Hematopoietic multipotent progenitor cell treated with erythropoietin and hydrocortisone succinate and interleukin-3 and kit ligand, for 15 days (in vitro differentiated cells): ENCODE data around the gene POC1A.
A peak's percentile ranks its signal among the peaks of the same experiment; 100 is the strongest.
"Not testable (repeated sequence)": the region's sequence is repeated elsewhere in the genome, so short reads cannot be mapped to it uniquely, and the experiment has no call there.

Source experiments
- DNase-seq: peaks from one replicate; pipeline ENCODE4 v3.0.0-alpha.2; 2015; ENCODE audit warnings: low spot score

Gene POC1A

GRCh38 chr3:52183786-52184445 lies 29.7 kb upstream of the POC1A start:
- no peak for DNase-seq

- no peak for DNase-seq
These were observed 28.5 kb upstream of the POC1A start for GRCh38 chr3:52182691-52183090.

DNA sequence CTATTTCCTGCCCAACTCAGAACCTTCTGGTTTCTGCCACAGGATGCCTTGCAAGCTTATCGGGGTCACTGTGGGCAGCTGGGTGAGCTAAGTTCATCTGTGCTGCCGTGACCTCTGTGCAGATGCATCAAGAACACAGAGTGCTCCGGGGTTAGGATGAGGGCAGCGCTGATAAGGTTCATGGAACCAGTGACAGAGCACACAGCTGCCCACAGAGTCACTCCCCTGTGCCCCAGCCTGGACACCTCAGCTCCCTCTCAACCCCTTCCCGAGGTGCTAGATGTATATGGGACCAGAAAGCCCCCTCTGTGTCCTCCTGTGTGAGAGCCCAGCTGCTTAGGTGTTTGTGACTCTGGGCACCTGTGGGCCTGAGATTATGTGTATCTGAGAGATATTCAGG lies 28.0 kb upstream of the POC1A start:
- DNase-seq, result no peak

GRCh38 chr3:52181543-52181942 lies 27.3 kb upstream of the POC1A start:
- no peak for DNase-seq

GRCh38 chr3:52178537-52178936 lies 24.3 kb upstream of the POC1A start:
- DNase-seq, result no peak

GRCh38 chr3:52178126-52178525 lies 23.9 kb upstream of the POC1A start:
- DNase-seq, result not testable (repeated sequence)

DNA sequence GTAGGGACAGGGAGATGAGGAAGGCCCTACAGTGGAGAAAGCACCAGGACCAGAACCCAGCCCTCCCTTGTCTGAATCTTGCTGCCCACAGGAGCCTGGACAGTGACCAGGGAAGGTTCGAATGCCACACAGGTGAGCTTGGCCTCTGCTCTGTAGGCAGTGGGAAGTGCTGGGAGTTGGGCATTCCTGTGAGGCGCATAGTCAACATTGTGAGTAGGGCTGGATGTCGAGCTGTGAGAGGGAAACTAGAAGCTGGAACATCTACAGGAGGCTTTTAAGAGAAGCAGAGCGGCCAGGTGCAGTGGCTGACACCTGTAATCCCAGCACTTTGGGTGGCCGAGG lies 23.4 kb upstream of the POC1A start:
- DNase-seq, result no peak

DNA sequence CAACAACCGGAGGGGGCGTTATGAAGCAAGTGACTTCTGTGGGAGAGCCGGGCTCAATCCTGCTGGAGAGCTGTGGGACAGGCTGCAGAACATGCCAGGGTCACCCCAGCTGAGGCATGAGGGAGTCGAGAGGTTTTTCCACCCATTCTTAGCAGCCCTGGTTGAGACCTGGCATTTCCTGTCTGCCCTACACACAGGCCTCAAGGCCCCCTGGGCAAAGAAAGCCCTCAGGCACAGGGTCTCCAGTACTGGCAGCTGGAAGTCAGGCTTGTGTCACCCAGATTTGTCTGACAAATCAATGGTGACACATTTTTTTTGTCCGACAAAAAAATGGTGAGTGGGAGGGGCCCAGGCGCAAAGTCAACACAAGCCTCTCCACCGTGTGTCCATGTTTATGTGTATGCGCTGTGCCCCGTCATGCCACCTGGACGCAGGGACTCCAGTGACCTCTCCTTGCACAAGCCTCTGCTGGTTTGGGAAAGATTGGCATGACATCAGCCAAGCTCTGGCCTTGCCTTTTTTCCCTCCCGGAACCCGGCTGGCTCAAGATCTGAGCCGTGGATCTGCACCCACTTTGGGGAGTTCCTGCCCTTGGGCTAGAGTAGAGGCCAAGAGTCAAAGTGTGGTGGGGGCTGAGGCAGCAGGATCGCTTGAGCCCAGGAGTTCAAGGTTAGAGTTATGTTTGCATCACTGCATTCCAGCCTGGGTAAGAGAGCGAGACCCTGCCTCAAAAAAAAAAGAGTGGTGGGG lies 22.9 kb upstream of the POC1A start:
- no peak for DNase-seq

GRCh38 chr3:52176180-52176752 lies 22.0 kb upstream of the POC1A start:
- no peak for DNase-seq

DNA sequence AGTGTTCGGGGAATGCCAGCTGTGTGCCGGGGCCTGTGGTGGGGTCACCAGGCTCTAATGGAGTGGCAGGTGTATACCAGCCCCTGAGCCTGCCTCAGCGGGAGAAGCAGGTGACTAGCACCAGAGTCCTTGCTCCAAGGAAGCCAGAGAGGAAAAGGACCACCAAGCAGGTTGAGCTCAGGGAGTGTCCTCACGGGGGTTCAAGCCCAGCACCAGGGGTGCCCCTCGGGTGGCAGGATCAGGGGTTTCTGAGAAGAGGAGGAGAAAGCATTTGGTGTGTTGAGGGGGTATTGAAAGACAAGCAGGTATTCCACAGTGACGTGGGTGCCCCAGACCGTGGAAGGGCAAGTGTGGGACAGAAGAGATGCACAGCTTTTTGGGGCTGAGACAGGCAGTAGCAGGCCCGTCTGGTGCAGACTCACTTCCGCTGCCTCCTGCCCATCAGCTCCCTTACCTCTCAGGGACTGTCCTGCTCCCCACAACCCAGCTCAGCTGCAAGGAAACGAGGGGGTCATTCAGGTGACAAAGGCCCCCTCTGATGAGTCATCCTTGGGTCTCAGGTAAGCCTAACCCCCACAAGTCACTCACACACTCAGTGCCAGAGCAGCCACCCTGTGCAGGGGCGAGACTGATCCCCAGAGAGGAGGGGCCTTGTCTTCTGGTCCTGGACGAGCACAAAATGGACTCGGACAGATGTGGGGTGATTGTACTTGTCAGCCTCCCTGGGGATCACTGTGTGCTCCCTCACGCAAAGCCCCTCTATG lies 21.4 kb upstream of the POC1A start:
- no peak for DNase-seq

GRCh38 chr3:52174896-52175295 lies 20.7 kb upstream of the POC1A start:
- DNase-seq, result peak; percentile 54

DNA sequence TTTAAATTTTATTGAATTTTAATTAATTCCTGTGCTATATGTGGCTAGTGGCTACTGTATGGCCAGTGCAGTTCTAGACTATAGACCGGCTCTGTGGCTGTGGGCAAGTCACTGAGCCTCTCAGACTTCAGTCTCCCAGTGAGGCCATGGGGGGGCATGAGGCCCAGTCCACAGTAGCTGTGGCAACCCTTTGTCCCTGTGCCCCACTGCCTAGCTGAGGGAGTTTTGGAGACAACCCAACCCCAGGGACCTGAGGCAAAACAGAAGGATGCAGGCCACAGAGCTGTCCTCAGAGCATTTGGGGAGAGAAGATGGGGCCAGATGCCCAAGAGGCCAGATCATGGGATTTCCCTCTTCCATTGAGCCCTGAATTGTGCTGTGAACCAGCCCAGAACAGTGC lies 18.9 kb upstream of the POC1A start:
- no peak for DNase-seq

- no peak for DNase-seq
These were observed 18.1 kb upstream of the POC1A start for GRCh38 chr3:52172262-52172757.

DNA sequence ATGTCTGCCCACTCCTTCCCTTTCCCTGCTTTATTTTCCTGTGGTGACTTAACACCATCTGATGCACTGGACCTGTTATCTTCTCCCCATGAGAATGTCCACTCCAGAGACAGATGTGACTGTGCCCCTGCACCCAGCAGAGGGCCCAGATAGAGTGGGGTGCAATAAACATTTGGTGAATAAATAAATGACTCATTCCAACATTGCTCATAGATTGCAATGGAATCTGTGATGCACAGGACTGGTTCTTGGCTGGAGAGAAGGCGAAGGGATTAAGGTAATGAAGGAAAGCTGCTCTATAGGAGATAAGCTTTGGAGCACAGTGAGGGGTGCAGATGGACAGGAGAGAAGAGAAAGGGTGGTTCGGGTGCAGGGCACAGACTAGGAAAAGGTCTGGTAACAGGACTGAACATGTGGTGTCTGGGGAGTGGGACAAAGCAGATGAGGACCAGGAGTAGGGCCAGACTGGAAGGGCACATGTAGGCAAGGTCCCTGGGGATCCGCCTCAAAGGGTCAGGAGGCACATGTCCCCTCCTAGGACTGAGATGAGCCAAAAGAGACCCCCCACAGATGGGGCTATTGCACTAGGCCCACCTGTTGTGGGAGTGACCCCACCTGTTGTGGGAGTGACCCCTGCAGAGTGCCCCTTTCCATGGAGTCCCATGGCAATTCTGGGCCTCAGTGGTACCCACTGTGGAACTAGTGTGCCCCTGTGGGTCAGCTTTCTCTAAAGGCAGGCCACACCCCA lies 17.5 kb upstream of the POC1A start:
- DNase-seq, result peak; percentile 22

GRCh38 chr3:52170217-52170616 lies 16.0 kb upstream of the POC1A start:
- DNase-seq, result not testable (repeated sequence)

DNA sequence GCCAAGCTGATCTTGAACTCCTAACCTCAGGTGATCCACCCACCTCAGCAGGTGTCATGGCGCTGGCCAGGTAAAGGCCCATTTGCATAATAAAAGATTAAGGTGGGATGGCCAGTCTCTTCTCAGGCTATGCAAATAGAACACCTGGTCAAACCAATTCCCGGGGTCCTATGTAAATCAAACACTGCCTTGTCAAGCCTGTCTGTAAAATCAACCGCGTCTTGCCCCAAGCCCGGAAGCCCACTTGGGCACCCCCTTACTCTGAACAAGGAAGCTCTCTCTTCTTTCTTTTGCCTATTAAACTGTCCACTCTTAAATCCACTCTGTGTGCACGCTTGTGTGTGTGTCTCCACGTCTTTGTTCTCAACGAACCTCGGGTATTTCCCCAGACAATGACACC lies 13.0 kb upstream of the POC1A start:
- DNase-seq, result no peak

DNA sequence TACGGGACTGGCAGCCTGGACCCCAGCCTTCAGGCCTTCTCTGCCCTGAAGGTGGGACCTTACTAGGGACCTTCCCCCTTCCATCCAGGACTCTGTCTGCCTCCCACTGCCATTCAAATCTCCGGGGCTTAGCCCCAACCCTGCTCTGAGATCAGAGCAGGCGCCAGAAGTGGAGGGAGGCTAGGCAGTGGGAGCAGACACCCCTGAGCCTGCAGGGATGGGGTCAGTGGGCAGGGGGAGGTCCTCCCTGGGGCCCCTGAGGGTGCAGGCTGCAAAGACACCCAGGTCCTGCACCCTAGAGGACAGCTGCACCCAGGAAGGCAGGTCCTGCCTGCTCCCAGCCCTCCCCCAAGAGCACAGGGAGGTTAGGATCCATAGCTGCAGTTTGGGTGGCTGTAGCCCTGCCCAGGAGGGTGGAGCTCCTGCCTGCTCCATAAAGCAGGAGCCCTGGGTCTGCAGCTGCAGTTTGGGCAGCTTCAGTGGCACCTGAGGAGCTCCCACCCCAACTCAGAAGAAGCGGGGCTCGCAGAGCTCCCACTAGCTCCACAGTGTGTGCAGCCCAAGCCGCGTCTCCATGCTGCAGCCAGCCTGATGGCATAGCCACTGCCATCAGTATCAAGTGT lies 8.1 kb upstream of the POC1A start:
- DNase-seq, result no peak

- no peak for DNase-seq
These were observed 5.3 kb upstream of the POC1A start for GRCh38 chr3:52159503-52159902.

DNA sequence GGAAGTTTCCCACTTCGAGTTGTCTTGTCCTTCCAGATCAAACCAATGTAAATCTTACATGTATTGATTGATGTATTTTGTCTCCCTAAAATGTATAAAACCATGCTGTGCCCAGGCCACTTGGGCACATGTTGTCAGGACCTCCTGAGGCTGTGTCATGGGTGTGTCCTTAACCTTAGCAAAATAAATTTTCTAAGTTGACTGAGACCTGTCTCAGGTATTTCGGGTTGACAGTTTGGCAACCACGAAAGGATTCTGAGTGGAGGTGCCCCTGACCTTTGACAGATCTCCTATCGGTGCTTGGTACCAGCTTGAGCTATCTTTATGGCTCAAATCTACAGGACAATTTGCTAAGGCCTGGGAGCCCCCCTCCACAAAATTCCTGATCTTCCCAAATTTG lies 1.7 kb upstream of the POC1A start:
- no peak for DNase-seq

- DNase-seq, result peak; percentile 12
These were observed 680 bp downstream of the POC1A start for GRCh38 chr3:52153389-52154096.

- not testable (repeated sequence) for DNase-seq
These were observed 2.2 kb downstream of the POC1A start for GRCh38 chr3:52151991-52152390.
